K562 (cell line): ENCODE data around the gene TENM3. TPM values are rescaled to one million over a fixed set of nuclear protein-coding genes. Genes with fewer than 3 reads are reported as not detected.

Experiments
- HBP1 ChIP-seq: fragments of 450-650 bp; formaldehyde crosslinking; IDR thresholded peaks from 2 replicates; pipeline ENCODE4 v1.4.0; 2022; ENCODE audit warnings: missing genetic modification characterization
- ILK ChIP-seq: fragments of 450-650 bp; IDR thresholded peaks from 2 replicates; pipeline ENCODE4 v1.6.1; 2016; ENCODE audit warnings: missing genetic modification characterization, low read depth, mild to moderate bottlenecking, missing compliant biosample characterization, moderate library complexity, borderline replicate concordance
- SLC30A9 ChIP-seq: fragments of 250-450 bp; sonication (Bioruptor Pico); IDR thresholded peaks from 2 replicates; pipeline ENCODE4 v1.8.0; 2022; ENCODE audit warnings: mild to moderate bottlenecking, moderate library complexity
- ZBTB5 ChIP-seq: fragments of 450-650 bp; IDR thresholded peaks from 2 replicates; pipeline ENCODE4 v1.6.1; 2017; ENCODE audit warnings: antibody characterized with exemption
- polyA plus RNA-seq, 8 experiments: library from polyadenylated mRNA; depleted of rRNA in 4 of 8; stranded (reverse) in 5 of 8; unstranded in 3 of 8; fragments of >200 nt; fragmentation: Nextera tagmentation in 2 of 8; fragmentation: Illumina TruSeq in 1 of 8; extraction: Ambion mirVana in 2 of 8; extraction: Trizol in 1 of 8; gene quantifications; 2 replicates each; pipeline versions ENCODE4 v1.2.1 to v1.2.3, GENCODE V29; 2011 to 2014; ENCODE audit warnings: inconsistent platforms in 1 of 8, missing spikeins in 1 of 8
- total RNA-seq, 7 experiments: library from RNA; depleted of rRNA in 6 of 7; stranded (reverse); fragments of >200 nt in 6 of 7; fragmentation: Illumina TruSeq in 2 of 7; extraction: Trizol in 2 of 7; gene quantifications; 2 replicates each; pipeline versions ENCODE4 v1.2.1 to v1.2.3, GENCODE V29; 2011 to 2021; ENCODE audit warnings: low replicate concordance in 1 of 7
- TF ChIP-seq, protein P1 (sequence below), 2 experiments: fragments of 450-650 bp in 1 of 2; sonication (generic) in 1 of 2; formaldehyde crosslinking in 1 of 2; IDR thresholded peaks; 2 replicates each; pipeline versions ENCODE4 v1.7.1 to v1.9.0; 2016 to 2022; ENCODE audit warnings: inconsistent platforms in 1 of 2, mild to moderate bottlenecking in 1 of 2, missing genetic modification reagents in 1 of 2

TENM3 gene
- total and polyA plus RNA-seq, 9 of the 15 experiments (the other 6 are each of a cell fraction or from before 2014, with no cell fraction given) = 0.01 to 0.02 TPM; not detected in 7

DNA sequence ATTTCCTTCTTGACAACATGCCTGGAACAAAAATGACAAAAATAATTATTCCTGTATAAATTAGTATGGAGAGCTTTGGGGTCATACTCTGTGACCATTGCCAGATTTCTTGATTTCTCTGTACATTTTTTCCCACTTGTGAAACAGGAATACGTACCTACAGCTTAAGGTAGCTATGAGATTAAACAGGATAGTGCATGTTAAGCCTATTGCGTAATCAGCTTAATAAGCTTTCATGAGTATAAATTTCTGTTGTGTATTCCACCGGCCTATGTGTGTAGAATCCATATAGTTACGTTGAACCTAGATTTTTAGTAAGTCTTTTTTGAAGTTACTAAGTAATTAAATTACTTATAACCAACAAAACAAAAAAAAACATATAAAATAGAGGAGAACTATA is 339.0 kb downstream of the TENM3 start (continued):
- TF ChIP-seq, protein P1, sequence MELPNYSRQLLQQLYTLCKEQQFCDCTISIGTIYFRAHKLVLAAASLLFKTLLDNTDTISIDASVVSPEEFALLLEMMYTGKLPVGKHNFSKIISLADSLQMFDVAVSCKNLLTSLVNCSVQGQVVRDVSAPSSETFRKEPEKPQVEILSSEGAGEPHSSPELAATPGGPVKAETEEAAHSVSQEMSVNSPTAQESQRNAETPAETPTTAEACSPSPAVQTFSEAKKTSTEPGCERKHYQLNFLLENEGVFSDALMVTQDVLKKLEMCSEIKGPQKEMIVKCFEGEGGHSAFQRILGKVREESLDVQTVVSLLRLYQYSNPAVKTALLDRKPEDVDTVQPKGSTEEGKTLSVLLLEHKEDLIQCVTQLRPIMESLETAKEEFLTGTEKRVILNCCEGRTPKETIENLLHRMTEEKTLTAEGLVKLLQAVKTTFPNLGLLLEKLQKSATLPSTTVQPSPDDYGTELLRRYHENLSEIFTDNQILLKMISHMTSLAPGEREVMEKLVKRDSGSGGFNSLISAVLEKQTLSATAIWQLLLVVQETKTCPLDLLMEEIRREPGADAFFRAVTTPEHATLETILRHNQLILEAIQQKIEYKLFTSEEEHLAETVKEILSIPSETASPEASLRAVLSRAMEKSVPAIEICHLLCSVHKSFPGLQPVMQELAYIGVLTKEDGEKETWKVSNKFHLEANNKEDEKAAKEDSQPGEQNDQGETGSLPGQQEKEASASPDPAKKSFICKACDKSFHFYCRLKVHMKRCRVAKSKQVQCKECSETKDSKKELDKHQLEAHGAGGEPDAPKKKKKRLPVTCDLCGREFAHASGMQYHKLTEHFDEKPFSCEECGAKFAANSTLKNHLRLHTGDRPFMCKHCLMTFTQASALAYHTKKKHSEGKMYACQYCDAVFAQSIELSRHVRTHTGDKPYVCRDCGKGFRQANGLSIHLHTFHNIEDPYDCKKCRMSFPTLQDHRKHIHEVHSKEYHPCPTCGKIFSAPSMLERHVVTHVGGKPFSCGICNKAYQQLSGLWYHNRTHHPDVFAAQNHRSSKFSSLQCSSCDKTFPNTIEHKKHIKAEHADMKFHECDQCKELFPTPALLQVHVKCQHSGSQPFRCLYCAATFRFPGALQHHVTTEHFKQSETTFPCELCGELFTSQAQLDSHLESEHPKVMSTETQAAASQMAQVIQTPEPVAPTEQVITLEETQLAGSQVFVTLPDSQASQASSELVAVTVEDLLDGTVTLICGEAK (IDR thresholded peaks at IDR 0.05) = no peak
- TF ChIP-seq, protein P1 (CRISPR knock-in tag; IDR thresholded peaks at IDR 0.05) = no peak
- TF ChIP-seq ZBTB5 (no peak), SLC30A9 (no peak), HBP1 (CRISPR knock-in tag) (no peak), ILK (tag) (no peak)
